Activated T-helper 1 cell treated with anti-CD3 and anti-CD28 coated beads, Interleukin-2, amount 50 U/mL, for 16 hours (primary cell): Measurements from ENCODE around the gene KIF3A.

Experiments used
- DNase-seq, 2 donors: peaks; one replicate each; pipeline ENCODE4 v3.0.0-alpha.2; 2020; ENCODE audit warnings: low read depth in 1 of 2, low spot score in 1 of 2

Gene KIF3A

DNA sequence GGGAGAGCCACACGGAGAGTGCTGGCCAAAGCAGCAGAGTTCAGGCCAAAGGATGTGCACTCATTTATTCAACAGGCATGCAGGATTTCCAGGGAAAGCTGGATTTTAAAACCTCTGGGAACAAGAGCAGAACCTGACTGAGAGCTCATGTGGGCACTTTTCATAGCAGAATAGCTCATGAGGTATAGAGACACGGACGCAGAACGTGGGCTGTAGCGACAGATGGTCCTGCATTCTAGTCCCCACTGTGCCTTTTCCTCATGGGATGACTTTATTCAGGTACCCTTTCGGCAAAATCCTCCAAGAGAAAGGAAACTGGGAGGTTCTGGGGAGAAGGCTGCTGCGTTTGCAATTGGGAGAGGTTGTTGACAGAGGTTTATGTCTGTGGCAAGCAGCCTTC is 58.2 kb downstream of the KIF3A start:
- no peak for DNase-seq

GRCh38 chr5:132678735-132679134 is 58.6 kb downstream of the KIF3A start:
- DNase-seq, result no peak

DNA sequence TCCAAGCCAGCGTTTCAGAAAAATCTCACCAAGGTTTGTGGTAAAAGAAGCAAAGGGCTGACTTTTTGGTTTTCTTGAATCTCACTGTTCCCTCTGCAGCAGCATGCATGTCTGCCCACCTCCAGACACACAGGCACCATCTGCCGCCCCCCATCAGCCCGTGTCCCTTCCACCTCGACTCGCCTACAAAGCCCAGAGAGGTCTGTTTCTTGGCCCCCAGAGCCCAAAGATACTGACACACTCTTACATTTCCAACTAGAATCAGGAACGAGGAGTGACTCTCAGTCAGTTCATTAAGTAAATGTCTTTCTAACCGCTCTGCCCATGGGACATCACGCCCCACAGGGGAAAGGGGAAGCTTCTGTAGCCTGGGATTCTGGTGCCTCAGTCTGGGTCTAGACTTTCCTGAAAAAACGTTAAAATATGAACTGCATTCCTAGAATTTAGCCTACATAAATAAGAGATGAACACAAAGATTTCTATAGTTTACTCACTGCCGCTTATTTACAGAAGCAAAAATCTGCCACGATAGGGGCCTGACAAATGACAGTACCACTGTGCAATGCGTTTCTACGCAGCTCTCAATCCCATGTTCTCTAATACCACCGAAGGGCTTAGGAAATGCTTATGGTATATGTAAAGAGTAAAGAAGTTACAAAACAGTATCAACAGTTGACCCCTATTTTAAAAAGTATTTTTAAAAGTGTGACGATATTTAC is 59.5 kb downstream of the KIF3A start:
- DNase-seq, result no peak

GRCh38 chr5:132677191-132677590 is 60.2 kb downstream of the KIF3A start:
- no peak for DNase-seq

DNA sequence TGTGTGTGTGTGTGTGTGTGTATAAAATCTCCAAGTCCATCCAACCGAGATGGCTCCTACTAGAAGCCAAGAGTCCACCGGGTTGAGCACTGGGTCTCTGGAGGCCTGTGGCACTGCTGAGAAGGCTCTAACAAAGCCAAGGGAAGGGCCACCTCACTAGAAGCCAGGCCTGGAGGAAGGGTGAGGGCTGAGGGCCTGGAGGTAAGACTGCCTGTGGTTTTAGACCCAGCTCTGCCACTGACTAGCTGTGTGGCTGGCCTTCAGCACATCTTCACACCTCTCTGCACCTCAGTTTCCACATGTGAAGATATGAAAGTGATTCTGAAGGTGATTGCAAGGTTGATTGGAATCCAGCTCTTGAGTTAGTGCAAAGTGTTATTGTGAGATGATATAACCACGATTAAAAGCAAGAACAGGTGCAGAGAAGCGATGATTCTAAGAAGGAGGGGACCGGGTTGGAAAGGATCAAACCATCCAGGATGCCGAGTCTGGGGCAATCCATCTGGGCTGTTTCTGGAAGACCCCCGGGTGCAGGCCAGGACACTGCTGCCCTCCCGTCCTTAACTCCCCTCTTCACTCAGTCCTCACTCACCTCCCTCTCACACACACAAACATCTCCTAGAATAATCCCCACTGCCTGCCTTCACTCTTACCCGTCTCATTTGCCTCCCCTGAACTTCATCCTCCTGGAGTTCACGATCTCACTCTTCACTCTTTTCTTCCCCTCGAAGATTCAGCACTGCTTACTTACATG is 61.2 kb downstream of the KIF3A start:
- DNase-seq, result no peak

- no peak for DNase-seq
These were observed 62.5 kb downstream of the KIF3A start for GRCh38 chr5:132674671-132675506.

DNA sequence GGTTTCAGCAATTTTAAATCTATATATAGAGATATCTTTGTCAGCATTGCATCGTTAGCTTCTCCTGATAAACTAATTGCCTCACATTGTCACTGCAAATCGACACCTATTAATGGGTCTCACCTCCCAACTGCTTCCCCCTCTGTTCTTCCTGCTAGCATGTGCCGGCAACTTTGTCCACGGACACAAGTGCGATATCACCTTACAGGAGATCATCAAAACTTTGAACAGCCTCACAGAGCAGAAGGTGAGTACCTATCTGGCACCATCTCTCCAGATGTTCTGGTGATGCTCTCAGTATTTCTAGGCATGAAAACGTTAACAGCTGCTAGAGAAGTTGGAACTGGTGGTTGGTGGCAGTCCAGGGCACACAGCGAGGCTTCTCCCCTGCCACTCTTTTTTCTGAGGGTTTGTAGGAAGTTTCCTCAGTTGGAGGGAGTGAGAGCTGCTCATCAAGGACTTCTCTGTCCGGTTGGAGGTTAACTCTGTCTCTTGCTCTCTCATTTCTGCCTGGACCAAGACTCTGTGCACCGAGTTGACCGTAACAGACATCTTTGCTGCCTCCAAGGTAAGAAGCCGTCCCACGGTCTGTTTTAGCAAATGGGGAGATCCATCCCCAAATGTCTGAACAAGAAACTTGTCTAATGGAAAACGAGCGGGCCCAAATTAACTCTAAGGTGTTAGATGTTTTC is 63.3 kb downstream of the KIF3A start, which contains the start of gene IL4:
Gene IL4 (plus strand): TSS at position 51 of the 692 bp plus-strand sequence. CDS start 62 bp downstream, at position 113.
- DNase-seq, result no peak

GRCh38 chr5:132673488-132673887 is 63.9 kb downstream of the KIF3A start:
- DNase-seq, result no peak

DNA sequence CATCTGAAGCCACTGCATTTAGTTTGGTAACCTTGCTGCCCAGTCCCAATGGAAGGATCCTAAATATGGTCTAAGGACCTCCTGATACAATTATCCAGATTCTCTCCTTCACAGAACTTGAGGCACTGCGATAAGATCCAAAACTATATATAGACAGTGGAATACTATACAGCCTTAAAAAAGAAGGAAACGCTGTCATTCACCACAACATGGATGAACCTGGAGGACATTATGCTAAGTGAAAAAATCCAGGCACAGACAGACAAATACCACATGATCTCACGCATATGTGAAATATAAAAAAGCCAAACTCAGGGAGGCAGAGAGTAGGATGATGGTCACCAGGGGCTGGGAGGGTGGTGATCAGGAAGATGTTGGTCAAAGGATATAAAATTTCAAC is 66.3 kb downstream of the KIF3A start:
- DNase-seq, result no peak

DNA sequence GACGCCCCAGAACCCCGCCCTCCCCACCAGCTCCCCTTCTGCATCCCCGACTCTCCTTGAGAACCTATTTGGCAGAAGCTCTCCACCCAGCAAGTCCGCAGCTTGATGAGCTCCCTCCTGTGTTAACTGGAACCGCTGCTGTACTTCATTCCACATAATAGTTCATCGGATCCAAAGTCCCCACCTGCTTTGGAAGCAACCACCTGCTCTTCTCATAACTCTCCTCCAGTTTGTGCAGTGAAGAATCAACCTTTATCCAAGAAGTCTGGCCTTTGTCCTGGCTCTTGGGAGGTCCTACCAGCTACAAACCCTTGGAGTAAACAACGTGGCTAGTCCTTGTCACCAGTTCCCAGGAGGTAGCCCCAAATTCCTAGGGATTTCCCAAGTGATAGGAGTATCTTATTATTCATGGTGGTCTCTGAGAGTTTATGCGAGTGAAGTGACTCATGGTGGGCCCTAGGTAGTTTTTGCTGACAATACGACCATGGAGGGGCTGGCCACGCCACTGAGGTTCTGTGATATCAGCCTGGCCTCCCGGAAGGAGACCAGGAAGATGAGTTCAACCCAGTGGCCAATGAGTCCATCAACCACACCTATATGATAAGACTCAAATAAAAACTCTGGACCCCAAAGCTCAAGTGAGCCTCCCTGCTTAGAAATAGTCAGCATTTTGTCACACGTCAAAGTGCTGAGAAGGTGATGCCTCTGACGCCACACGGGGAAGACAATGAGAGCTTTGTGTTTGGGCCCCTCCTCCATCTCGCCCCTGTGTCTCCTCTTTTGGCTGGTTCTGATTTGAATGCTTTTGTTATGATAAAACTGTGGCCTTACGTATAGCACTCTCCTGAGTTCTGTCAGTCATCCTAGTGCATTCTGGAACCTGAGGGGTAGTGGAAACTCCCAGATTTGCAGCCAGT is 67.1 kb downstream of the KIF3A start:
- DNase-seq, result no peak

GRCh38 chr5:132669455-132669820 is 67.9 kb downstream of the KIF3A start:
- DNase-seq, result no peak

GRCh38 chr5:132668706-132669454 is 68.5 kb downstream of the KIF3A start:
- no peak for DNase-seq

GRCh38 chr5:132667761-132668705 is 69.3 kb downstream of the KIF3A start:
- no peak for DNase-seq

DNA sequence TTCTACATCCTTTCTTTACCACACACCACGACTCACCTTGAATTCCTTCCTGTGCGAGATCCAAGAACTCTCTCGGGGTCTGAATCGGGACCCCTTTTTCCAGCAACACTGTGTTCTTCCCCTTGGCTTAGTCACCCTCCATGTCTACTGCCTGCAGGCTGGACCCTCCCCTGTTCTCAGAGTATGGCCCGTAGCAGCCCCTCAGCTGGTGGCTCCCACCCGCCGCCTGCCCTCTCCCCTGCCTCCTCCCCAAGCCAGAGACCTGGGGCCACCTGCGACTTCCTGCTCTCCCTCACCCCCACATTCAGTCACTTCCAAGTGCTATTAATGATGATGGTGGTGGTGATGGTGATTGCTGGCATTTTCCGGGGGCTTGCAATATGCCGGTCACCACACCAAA is 70.0 kb downstream of the KIF3A start:
- DNase-seq, result no peak

- DNase-seq, result no peak
These were observed 70.8 kb downstream of the KIF3A start for GRCh38 chr5:132666310-132667123.

- DNase-seq, result no peak
These were observed 71.7 kb downstream of the KIF3A start for GRCh38 chr5:132665574-132666080.

DNA sequence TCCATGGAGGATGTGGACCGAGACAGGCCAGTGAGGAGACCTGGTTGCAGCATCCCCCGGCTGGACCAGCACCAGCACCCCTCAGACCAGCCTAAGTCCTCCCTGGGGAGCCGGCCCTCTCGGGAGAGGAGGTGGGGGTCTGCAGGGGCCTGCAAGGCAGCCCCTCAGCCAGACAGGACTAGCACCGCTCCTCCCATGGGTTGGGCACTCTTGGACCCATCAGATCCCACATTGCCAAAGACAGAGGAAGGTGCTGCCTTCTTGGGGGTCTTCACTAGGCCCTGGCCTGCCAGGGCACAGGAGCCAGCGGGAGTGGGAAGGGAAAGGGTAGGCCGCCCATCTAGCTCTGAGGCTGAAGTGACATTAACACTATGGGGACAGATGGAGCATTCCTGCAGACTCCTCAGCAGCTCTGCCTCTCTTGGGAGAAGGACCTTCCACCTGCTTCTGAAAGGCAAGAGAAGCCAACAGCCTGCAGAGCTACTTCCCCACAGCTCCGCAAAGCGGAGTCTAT is 72.6 kb downstream of the KIF3A start:
- DNase-seq, result no peak
